ENCODE data around the gene HERC4.

HERC4 gene

DNA sequence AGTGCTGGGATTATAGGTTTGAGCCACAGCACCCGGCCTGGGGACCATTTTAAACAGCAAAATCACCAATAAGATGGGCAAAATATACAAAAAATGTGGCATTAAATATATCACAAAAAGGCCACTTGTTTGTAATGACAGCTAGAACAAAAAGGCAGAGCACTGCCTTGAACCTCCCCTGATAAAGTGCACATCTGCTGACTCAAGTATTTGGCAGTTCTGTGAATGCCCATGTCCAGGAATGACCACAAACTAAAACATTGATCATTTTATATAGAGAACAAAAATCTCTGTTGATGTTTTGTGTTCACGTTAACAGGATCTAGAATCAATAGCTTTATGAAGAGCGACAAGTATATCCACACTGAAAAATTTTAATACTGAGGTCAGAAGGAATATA lies 21.5 kb downstream of the HERC4 start:
- no peak for TF ChIP-seq POLR2AphosphoS5 (IDR thresholded peaks at IDR 0.05; ENCODE audit: low read depth, low read length)
- TF ChIP-seq TAF1 (IDR thresholded peaks at IDR 0.05; ENCODE audit: borderline replicate concordance, insufficient read depth, low read length): no peak
- TF ChIP-seq SIN3A (IDR thresholded peaks at IDR 0.05; ENCODE audit: borderline replicate concordance, insufficient read depth, low read length): no peak
- TF ChIP-seq FOXP2 (optimal IDR thresholded peaks at IDR 0.05; ENCODE audit: borderline replicate concordance, extremely low read depth, extremely low read length, insufficient read depth): no peak
- TF ChIP-seq, protein P1, sequence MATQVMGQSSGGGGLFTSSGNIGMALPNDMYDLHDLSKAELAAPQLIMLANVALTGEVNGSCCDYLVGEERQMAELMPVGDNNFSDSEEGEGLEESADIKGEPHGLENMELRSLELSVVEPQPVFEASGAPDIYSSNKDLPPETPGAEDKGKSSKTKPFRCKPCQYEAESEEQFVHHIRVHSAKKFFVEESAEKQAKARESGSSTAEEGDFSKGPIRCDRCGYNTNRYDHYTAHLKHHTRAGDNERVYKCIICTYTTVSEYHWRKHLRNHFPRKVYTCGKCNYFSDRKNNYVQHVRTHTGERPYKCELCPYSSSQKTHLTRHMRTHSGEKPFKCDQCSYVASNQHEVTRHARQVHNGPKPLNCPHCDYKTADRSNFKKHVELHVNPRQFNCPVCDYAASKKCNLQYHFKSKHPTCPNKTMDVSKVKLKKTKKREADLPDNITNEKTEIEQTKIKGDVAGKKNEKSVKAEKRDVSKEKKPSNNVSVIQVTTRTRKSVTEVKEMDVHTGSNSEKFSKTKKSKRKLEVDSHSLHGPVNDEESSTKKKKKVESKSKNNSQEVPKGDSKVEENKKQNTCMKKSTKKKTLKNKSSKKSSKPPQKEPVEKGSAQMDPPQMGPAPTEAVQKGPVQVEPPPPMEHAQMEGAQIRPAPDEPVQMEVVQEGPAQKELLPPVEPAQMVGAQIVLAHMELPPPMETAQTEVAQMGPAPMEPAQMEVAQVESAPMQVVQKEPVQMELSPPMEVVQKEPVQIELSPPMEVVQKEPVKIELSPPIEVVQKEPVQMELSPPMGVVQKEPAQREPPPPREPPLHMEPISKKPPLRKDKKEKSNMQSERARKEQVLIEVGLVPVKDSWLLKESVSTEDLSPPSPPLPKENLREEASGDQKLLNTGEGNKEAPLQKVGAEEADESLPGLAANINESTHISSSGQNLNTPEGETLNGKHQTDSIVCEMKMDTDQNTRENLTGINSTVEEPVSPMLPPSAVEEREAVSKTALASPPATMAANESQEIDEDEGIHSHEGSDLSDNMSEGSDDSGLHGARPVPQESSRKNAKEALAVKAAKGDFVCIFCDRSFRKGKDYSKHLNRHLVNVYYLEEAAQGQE (IDR thresholded peaks at IDR 0.05; ENCODE audit: insufficient read depth in 1 of 2, low read depth in 2 of 2, low read length in 2 of 2): no peak

- TF ChIP-seq POLR2AphosphoS5 (IDR thresholded peaks at IDR 0.05; ENCODE audit: low read depth, low read length): no peak
- TF ChIP-seq SIN3A (IDR thresholded peaks at IDR 0.05; ENCODE audit: borderline replicate concordance, insufficient read depth, low read length): no peak
- TF ChIP-seq, protein P1 (IDR thresholded peaks at IDR 0.05; ENCODE audit: insufficient read depth in 1 of 2, low read depth in 2 of 2, low read length in 2 of 2): no peak
- TF ChIP-seq TAF1 (IDR thresholded peaks at IDR 0.05; ENCODE audit: borderline replicate concordance, insufficient read depth, low read length): no peak
- no peak for TF ChIP-seq FOXP2 (optimal IDR thresholded peaks at IDR 0.05; ENCODE audit: borderline replicate concordance, extremely low read depth, extremely low read length, insufficient read depth)
These were observed 22.6 kb downstream of the HERC4 start for GRCh38 chr10:68052463-68052862.

DNA sequence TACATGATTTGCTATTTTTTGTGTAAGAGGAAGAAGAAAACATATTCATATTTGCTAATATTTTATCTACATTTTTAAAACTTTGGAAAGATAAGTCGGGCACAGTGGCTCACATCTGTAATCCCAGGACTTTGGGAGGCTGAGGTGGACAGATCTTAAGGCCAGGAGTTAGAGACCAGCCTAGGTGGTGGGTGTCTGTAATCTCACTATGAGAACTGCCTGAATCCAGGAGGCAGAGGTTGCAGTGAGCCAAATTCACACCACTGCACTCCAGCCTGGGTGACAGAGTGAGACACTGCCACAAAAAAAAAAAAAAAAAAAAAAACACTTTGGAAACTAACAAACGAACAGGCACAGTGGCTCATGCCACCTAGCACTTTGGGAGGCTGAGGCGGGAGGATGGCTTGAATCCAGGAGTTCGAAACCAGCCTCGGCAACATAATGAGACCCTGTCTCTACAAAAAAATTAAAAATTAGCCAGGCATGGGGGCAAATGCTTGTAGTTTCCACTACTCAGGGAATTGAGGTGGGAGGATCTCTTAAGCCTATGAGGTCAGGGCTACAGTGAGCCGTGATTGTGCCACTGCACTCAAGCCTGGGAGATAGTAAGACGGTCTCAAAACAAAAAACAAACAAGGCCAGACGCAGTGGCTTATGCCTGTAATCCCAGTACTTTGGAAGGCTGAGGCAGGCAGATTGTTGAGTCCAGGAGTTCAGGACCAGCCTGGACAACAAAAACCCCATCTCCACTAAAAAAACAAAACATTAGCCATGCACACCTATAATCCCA lies 25.6 kb downstream of the HERC4 start:
- TF ChIP-seq TAF1 (IDR thresholded peaks at IDR 0.05; ENCODE audit: borderline replicate concordance, insufficient read depth, low read length) (no peak), SIN3A (IDR thresholded peaks at IDR 0.05; ENCODE audit: borderline replicate concordance, insufficient read depth, low read length) (no peak)

- TF ChIP-seq, protein P1 (IDR thresholded peaks at IDR 0.05; ENCODE audit: insufficient read depth in 1 of 2, low read depth in 2 of 2, low read length in 2 of 2): no peak
- TF ChIP-seq SIN3A (IDR thresholded peaks at IDR 0.05; ENCODE audit: borderline replicate concordance, insufficient read depth, low read length): no peak
- no peak for TF ChIP-seq TAF1 (IDR thresholded peaks at IDR 0.05; ENCODE audit: borderline replicate concordance, insufficient read depth, low read length)
- no peak for TF ChIP-seq FOXP2 (optimal IDR thresholded peaks at IDR 0.05; ENCODE audit: borderline replicate concordance, extremely low read depth, extremely low read length, insufficient read depth)
- no peak for TF ChIP-seq POLR2AphosphoS5 (IDR thresholded peaks at IDR 0.05; ENCODE audit: low read depth, low read length)
These were observed 27.3 kb downstream of the HERC4 start for GRCh38 chr10:68047554-68048327.

GRCh38 chr10:68047122-68047521 lies 28.0 kb downstream of the HERC4 start:
- TF ChIP-seq FOXP2 (optimal IDR thresholded peaks at IDR 0.05; ENCODE audit: borderline replicate concordance, extremely low read depth, extremely low read length, insufficient read depth): no peak
- TF ChIP-seq, protein P1 (IDR thresholded peaks at IDR 0.05; ENCODE audit: insufficient read depth in 1 of 2, low read depth in 2 of 2, low read length in 2 of 2): no peak
- TF ChIP-seq SIN3A (IDR thresholded peaks at IDR 0.05; ENCODE audit: borderline replicate concordance, insufficient read depth, low read length): no peak
- TF ChIP-seq POLR2AphosphoS5 (IDR thresholded peaks at IDR 0.05; ENCODE audit: low read depth, low read length): no peak
- TF ChIP-seq TAF1 (IDR thresholded peaks at IDR 0.05; ENCODE audit: borderline replicate concordance, insufficient read depth, low read length): no peak
